Measurements from ENCODE around the gene PFKP.

- TF ChIP-seq, protein P1, sequence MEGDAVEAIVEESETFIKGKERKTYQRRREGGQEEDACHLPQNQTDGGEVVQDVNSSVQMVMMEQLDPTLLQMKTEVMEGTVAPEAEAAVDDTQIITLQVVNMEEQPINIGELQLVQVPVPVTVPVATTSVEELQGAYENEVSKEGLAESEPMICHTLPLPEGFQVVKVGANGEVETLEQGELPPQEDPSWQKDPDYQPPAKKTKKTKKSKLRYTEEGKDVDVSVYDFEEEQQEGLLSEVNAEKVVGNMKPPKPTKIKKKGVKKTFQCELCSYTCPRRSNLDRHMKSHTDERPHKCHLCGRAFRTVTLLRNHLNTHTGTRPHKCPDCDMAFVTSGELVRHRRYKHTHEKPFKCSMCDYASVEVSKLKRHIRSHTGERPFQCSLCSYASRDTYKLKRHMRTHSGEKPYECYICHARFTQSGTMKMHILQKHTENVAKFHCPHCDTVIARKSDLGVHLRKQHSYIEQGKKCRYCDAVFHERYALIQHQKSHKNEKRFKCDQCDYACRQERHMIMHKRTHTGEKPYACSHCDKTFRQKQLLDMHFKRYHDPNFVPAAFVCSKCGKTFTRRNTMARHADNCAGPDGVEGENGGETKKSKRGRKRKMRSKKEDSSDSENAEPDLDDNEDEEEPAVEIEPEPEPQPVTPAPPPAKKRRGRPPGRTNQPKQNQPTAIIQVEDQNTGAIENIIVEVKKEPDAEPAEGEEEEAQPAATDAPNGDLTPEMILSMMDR (IDR thresholded peaks at IDR 0.05; ENCODE audit: low read depth, low read length), result no peak
- no peak for TF ChIP-seq EZH2phosphoT487 (IDR thresholded peaks at IDR 0.05; ENCODE audit: low read depth)
Measured at GRCh38 chr10:3099291-3100092, 32.1 kb downstream of the PFKP start.

Measured in OCI-LY3 (cell line).